ENCODE results near the gene ID1. TPM values are rescaled to one million over a fixed set of nuclear protein-coding genes. Genes with fewer than 3 reads are reported as not detected.
A peak's percentile ranks its signal among the peaks of the same experiment; 100 is the strongest.
"Not testable (repeated sequence)": the region's sequence is repeated elsewhere in the genome, so short reads cannot be mapped to it uniquely, and the experiment has no call there.

Gene ID1
- total RNA-seq, 1 experiment from 2014 or later, result 602 TPM

DNA sequence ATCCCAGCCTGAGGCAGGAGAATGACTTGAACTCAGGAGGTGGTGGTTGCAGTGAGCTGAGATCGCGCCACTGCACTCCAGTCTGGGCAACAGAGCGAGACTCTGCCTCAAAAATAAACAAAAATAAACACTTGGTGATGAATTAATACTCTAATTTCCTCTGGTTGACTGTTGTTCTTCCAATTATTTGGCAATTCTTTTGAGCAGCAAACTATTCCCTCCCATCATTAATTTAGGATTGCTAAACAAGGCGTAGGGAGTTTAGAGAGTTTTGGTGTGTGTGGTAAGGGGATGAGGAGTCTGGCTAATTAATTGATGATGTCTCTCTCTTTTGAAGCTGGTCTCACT, 2.7 kb upstream of the ID1 start:
- no peak for DNase-seq (ENCODE audit: low spot score)

DNA sequence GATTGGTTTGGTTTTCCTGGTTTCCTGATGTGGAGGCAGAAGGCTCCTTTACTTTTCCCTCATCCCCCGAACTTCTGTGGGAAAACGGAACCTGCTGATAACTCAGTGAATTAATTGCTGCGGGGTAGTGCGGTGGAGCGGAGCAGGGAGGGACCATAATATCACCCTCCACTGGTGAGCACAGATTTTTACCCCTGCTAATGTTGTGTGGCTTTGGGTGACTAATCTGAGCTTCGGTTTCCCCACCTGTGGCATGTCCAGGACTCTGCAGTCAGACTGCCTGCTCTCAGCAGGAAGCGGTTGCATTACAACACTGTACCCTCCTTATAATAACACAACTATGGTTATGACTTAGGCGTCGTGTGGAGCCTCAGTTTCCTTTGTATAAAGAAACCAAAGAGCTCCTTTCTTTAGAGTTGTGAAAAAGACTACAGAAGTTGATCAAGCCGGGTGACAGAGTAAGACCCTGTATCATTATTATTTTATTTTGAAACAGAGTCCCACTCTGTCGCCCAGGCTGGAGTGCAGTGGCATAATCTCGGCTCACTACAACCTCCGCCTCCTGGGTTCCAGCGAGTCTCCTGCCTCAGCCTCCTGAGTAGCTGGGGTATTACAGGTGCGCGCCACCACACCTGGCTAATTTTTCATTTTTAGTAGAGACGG, 2.2 kb upstream of the ID1 start:
- peak; percentile 98 for DNase-seq (ENCODE audit: low spot score)

DNA sequence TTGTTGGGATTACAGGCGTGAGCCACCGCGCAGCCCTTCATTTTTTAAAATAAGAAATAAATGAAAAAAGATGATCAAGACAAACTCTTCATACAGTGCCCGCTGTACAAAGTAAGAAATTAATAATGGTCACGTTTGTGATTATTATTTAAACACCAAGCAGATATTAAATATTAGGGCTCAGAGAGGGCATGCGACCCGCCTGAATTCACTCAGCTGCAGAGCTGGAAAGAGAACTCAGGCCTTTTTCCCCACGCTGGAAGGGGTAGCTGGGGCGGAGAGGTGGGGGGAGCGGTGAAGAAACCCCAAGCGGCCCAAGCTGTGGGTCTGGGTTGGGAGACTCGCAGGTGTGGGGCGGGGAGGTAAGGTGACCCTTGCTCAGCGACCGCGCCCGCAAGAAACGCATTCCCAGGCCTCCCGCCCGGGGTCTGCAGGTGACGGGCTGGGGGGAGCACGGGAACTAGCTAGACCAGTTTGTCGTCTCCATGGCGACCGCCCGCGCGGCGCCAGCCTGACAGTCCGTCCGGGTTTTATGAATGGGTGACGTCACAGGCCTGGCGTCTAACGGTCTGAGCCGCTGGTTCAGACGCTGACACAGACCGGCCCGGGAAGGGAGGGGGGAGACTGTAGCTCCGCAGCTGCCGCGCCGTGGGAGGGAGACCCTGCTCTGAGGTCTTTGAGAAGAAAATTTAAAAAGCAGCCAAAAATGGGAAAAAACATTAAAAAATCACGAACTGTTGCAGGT, 1.1 kb upstream of the ID1 start:
- peak; percentile 99 for DNase-seq (ENCODE audit: low spot score)

DNA sequence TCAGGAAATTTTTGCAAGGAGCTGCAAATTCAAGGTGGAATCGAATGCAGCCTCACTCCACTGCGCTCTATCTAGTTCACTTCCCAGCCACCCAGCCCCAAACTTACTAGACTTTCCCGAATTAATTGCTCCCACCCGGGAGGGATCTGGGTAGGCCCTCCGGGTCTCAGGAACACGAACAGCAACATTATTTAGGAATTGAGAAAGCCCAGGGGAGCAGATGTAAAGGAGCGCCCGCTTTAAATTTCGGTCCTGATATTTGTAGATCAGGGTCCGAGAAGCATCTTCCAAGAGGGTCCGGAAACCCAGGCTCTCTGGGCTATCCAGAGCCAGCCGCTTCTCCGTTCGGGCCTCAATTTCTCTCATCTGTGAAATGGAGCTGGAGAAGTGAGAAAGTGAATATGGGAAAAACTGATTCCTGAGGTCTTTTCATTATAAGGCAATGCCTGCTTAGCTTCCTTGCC, 490 bp upstream of the ID1 start:
- no peak for DNase-seq (ENCODE audit: low spot score)

DNA sequence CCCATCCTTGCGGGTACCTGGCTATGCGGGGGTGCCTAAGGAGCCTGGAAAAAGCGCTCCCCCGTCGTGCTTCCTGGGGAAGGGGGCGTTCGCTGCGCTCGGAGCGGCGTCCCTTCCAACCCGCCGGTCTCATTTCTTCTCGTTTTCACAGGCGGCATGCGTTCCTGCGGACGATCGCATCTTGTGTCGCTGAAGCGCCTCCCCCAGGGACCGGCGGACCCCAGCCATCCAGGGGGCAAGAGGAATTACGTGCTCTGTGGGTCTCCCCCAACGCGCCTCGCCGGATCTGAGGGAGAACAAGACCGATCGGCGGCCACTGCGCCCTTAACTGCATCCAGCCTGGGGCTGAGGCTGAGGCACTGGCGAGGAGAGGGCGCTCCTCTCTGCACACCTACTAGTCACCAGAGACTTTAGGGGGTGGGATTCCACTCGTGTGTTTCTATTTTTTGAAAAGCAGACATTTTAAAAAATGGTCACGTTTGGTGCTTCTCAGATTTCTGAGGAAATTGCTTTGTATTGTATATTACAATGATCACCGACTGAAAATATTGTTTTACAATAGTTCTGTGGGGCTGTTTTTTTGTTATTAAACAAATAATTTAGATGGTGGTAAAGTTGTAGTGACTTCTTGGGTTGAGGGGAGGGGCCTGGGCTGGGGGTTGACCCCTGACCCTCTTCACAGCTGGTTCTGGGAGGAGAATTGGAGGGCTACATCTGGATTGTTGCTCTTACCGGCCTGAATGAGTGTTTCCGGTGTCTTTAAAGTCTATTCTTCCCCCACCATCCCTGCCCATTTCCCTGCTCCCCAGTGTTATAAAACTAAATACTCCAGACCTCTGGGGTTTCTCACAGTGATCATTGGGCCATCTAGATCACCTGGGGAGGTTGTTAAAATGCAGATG, 1.1 kb downstream of the ID1 start:
- no peak for DNase-seq (ENCODE audit: low spot score)

DNA sequence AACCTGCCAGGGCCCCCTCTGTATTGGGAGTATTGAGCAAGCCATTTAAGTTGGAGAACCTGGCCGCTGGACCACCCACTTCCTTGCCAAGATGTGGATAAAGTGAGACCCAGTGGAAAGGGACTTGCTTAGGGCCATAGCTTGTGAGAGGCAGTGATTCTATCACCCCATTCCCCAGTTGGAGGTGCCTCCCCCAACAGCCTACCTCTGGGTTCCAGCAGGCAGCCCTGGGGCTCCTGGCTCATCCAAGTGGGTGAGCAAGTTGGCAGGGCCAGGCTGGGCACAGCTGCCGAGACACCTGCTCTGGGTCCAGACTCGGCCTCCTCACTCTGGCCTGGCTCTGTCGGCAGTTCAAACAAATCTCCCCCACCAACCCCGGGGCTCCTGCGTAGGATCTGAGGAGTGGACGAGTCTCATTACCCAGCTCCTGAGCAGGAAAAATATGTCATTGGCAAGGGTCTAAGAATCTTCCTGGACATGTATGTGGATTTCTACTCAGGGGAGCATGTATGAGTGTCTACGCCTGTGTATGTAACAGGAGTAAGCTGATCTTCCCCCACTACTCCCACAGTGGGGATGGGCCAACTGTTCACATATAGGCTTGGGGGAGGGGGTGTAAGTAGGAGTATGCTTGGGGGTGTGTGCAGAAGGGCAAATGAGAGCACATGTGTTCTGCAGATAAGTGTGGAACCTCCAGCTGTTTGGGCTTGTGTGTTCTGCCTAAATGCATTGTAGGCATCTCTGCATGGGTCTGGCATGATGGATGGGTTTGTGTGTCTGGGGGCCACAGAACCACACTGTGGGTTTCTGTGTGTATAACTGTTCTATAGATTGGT, 1.9 kb downstream of the ID1 start:
- peak; percentile 82 for DNase-seq (ENCODE audit: low spot score)

DNA sequence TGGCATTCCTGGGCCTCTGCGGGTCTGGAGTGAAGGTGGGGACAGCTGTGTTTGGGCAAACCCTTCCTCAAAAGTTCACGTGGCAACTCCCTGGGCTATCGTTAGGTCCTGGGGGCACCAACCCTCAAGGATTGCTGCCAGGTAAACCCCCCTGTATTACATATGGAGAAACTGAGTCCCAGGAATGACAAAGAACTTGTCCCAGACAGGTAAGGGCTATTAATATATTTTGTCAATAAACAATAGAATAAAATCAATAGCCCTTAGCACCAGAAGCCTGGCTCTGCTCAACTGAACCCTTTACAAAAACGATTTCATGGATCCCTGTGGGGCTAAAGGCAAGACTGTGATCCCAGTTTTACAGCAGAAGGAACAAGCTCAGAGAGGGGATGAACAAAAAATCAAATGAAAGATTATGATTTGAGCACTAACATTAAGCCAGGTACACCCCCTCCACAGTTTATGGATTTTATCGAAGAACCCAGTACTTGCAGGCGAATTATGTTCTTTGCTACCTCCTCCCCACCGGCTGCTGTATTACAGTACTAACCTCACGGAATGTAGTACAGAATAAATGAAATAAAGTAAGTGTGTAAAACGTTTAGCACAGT, 2.7 kb downstream of the ID1 start:
- peak; percentile 58 for DNase-seq (ENCODE audit: low spot score)

DNA sequence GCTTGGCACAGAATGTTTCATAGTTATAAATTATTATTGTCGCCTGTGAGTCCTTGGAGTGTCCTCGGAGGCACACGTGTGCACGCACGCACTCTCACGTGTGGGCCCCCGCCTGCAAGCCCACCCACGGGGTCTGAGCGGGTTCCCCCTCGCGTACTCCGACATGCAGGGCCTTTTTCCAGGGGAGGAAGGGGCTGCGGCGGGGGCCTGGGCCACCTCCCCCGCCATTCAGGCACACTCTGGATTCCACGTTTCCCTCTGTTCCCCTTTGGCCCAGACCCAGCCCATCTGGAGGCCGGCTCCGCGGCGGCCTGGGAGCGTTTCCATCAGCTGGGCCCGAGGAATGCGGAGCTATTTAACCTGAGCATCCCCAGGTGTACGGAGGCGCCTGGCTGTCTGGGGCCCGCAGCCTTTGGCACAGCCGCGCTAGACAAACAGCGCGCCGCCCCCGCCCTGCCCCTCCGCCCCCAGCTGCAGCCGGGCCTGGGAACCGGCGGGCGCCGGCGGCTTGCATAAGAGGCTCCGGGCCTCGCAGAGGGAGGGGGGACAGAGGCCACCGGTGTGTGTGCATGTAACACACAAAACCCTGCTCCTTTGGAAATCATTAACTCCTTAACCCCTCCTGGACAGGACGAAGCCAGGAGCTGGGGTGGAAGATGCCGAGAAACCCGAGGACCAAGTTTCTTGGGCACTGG, 3.3 kb downstream of the ID1 start:
- DNase-seq (ENCODE audit: low spot score), result peak; percentile 84

DNA sequence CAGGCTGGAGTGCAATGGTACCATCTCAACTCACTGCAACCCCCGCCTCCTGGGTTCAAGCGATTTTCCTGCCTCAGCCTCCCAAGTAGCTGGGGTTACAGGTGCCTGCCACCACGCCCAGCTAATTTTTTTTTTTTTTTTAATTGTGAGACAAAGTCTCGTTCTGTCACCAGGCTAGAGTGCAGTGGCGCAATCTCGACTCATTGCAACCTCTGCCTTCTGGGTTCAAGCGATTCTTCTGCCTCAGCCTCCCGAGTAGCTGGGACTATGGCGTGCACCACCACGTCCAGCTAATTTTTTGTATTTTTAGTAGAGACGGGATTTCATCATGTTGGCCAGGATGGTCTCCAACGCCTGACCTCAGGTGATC, 7.2 kb downstream of the ID1 start:
- not testable (repeated sequence) for DNase-seq (ENCODE audit: low spot score)

DNA sequence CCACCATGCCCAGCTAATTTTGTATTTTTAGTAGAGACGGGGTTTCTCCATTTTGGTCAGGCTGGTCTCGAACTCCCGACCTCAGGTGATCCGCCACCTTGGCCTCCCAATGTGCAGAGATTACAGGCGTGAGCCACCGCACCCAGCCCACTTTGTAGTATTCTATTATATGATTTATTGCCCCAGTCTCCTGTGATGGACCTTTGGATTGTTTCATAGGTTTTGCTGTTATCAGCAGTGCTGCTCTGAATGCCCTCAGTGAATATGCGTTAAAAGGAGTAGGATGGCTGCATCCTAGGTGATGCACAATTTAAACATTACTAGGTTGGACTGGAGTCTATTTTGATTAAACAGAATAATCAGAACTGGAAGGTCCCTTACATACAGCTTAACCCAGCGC, 10.3 kb downstream of the ID1 start:
- no peak for DNase-seq (ENCODE audit: low spot score)

DNA sequence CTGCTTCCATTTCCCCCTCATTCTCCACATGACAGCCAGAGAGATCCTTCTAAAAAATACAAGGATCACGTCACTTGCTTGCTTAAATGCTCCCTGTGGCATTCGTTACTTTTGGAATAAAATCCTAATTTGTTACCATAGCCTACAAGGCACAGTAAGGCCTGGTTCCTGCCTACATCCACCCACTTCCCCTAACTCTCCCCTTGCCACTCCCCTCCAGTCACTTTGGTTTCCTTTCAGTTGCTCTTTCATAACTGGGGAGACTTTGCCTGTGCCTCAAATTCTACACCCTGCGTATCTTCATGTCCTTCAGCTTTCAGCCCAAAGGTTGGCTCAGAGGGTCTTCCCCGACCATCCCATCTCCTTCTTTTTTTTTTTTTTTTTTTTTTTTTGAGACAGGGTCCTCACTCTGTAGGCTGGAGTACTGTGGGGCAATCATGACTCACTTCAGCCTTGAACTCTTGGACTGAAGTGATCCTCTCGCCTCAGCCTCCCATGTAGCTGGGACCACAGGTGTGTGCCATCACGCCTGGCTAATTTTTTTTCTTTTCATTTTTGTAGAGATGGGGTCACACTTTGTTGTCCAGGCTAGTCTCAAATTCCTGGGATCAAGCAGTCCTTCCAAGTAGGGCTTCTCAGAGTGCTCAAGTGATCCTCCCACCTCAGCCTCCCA, 12.5 kb downstream of the ID1 start:
- DNase-seq (ENCODE audit: low spot score), result no peak

DNA sequence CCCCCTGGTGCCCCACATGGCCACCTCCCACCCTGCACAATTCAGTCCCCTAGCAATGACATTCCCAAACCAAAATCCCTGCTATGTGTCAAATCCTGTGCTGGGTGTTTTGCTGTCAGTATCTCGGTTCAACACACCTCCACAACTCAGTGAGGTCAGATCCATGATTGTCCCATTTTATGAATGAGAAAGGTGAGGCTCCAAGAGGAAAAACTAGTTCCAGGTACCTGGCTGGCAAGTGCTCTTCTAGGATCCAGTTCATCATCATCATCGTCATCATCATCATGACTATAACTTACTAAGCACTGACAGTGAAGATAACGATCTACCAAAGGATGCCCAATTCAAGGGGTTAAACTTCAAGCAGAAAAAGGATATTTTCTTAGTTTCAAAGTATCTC, 15.2 kb downstream of the ID1 start:
- no peak for DNase-seq (ENCODE audit: low spot score)

DNA sequence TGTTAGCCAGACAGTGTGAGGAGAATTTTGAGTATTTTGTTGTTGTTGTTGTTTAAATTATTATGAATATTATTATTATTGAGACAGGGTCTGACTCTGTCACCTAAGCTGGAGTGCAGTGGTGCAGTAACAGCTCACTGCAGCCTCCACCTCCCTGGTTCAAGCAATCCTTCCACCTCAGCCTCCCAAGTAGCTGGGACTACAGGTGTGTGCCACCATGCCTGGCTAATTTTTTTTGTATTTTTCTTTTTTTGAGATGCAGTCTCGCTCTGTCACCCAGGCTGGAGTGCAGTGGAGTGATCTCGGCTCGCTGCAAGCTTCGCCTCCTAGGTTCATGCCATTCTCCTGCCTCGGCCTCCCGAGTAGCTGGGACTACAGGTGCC, 18.0 kb downstream of the ID1 start:
- DNase-seq (ENCODE audit: low spot score), result not testable (repeated sequence)

DNA sequence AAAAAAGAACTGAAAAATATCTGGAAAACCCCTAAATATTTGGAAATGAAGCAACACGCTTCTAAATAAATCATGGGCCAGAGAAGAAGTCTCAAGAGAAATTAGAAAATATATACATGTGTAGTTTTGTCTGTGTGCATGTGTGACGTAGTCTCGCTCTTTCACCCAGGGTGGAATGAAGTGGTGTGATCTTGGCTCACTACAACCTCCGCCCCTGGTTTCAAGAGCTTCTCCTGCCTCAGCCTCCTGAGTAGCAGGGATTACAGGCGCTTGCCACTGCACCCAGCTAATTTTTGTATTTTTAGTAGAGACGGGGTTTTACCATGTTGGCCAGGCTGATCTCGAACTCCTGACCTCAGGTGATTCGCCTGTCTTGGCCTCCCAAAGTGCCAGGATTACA, 21.4 kb downstream of the ID1 start:
- DNase-seq (ENCODE audit: low spot score), result not testable (repeated sequence)

DNA sequence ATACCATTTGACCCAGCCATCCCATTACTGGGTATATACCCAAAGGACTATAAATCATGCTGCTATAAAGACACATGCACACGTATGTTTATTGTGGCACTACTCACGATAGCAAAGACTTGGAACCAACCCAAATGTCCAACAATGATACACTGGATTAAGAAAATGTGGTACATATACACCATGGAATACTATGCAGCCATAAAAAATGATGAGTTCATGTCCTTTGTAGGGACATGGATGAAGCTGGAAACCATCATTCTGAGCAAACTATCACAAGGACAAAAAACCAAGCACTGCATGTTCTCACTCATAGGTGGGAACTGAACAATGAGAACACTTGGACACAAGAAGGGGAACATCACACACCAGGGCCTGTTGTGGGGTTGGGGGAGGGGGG, 23.0 kb downstream of the ID1 start:
- DNase-seq (ENCODE audit: low spot score), result not testable (repeated sequence)

DNA sequence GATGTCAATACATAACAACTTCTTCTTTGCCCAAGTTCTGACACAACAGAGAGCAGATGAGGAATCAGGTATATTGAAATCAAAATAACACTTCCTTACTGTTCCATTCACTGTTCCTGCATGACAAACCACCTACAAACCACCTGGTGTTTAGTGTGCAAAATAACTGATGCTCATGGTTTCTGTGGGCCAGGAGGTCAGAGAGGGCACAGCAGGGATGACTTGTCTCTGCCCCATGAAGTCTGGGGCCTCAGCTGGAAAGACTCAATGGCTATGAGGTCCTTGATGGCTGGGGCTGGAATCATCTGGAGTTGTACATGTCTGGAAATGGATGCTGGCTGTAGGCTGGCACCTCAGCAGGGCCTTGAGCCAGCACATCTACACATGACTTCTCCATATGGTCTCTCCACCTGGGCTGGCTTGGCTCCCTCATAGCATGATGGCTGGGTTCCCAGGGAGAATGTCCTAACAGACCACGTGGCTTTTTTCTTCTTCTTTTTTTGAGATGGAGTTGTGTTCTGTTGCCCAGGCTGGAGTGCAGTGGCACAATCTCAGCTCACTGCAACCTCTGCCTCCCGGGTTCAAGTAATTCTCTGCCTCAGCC, 25.2 kb downstream of the ID1 start:
- no peak for DNase-seq (ENCODE audit: low spot score)

DNA sequence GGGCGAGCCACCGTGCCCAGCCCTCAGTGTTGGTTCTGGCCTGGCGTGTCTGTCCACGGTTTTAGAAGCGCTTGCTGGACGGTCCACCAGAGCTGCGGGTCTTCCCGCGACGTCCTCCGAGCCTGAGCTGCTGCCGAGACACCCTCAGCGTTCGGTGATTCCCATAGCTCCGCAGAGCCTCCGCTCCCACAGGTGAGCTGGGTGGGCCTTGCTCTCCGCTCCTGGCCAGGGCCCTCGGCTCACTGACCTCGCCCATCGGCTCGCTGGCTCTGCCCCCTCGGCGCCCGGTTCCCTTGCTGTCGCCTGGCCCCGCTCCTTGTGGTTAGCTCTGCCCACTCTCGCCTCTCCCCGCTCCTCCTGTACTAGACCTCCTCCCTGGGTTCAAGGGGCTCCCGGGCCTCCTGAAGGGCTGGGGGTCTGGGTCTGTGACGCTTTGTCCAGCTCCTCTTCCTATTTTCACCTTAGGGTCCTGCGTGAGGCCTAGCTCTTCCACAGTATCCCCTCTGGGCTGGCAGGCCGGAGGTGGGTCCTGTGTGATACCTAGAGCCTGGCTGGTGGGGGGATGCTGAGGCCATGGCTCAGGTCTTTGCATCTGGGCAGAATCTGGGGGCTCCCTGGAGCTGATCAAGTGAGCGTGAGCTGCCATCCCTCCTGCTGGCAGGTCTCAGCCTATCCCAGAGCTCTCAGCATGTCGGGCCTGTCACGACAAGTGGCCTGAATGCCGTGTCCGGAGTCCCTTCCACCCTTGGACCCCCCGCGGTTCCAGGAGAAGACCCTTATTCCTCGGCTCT, 27.7 kb downstream of the ID1 start:
- no peak for DNase-seq (ENCODE audit: low spot score)

DNA sequence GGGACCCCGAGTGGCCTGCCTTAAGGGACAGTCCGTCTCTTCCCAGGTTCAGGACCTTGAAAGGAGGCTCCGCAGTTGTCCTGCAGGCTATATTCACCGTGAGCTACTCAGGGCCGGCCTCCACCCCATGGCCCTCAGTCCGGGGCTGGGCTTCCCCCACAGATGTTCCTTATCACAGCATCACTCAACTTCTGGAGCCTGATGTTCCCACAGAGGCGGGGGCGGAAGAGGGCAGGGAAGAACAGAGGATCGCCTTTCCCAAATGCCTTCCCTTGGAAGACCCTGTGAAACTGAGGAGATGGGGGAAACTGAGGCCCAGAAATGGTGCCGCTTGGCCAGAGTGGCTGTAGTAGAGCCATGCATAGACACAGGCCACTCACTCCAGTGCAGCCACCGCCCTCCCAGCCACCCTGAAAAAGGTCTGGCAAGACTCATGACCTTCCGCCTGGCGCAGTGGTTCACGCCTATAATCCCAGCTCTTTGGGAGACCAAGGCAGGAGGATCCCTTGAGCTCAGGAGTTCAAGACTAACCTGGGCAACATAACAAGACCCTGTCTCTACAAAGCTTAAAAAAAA, 28.3 kb downstream of the ID1 start:
- DNase-seq (ENCODE audit: low spot score), result no peak
